T-helper 2 cell treated with Interferon-gamma antibody and Interleukin-4, amounts not matched to agents 5 μg/mL and 100 μg/mL, for 36 hours (primary cell): Measurements from ENCODE around the gene EFCAB13.
A peak's percentile ranks its signal among the peaks of the same experiment; 100 is the strongest.

Experiments
- DNase-seq: peaks from one replicate; pipeline ENCODE4 v3.0.0; 2021; ENCODE audit warnings: low spot score
- H3K27ac Mint-ChIP-seq: one replicate; pipeline ENCODE4 v1.8.0; 2021; ENCODE audit warnings: mild to moderate bottlenecking, mixed read lengths
- H3K27me3 Mint-ChIP-seq: one replicate; pipeline ENCODE4 v1.8.0; 2021; ENCODE audit warnings: low read depth, mixed read lengths
- H3K36me3 Mint-ChIP-seq: one replicate; pipeline ENCODE4 v1.8.0; 2021; ENCODE audit warnings: low read depth, mixed read lengths
- H3K4me1 Mint-ChIP-seq: one replicate; pipeline ENCODE4 v1.8.0; 2021; ENCODE audit warnings: low read depth, mixed read lengths
- H3K4me3 Mint-ChIP-seq: one replicate; pipeline ENCODE4 v1.8.0; 2022; ENCODE audit warnings: mild to moderate bottlenecking, moderate library complexity, mixed read lengths
- H3K9me3 Mint-ChIP-seq: one replicate; pipeline ENCODE4 v1.8.0; 2021; ENCODE audit warnings: mixed read lengths

EFCAB13 gene, protein sequence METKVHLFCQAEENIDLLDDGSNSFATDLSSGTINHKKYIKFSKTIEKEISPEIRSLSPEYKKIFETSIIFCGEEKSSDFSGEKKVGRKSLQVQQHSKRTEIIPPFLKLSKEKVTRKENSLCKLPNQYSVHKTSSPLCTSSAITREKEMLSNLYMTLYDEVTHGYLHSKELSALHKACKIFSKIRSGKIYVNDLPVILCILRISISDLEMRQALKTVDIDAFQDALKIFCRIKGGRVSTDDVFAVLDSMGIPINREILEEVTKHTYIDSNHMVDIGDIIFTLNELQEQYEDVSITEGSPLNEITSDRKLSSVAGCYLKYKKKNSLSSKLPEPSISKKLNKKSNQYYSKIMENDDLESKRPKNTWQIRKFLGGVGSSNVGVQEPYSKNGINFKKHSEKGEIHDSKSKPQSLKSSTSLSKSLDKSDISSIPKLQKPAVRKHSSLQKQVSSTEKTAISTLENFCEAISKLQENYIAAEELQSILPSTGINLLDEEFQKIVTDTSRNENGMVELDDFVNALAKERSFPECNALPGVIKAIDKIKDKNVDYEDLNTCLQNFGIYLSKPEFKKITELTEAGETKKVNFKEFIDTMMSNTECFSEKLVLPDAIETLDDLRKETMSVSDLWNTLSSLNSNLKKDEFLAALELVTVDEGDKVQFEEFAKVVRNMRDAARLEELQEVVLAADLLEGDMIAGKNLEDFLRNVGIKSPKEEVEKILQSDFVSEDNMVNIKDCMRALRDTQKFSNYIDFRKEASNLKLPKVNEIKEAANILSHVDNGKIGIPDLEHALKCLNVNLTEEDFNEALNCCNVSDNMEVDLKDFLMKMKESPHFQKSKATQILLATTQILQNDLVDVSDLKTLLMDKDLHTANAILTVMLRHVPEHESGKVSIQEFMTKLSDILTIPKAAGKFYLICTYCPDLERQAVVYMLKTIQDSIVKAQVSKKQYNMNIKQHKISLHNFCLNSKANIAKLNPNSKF

DNA sequence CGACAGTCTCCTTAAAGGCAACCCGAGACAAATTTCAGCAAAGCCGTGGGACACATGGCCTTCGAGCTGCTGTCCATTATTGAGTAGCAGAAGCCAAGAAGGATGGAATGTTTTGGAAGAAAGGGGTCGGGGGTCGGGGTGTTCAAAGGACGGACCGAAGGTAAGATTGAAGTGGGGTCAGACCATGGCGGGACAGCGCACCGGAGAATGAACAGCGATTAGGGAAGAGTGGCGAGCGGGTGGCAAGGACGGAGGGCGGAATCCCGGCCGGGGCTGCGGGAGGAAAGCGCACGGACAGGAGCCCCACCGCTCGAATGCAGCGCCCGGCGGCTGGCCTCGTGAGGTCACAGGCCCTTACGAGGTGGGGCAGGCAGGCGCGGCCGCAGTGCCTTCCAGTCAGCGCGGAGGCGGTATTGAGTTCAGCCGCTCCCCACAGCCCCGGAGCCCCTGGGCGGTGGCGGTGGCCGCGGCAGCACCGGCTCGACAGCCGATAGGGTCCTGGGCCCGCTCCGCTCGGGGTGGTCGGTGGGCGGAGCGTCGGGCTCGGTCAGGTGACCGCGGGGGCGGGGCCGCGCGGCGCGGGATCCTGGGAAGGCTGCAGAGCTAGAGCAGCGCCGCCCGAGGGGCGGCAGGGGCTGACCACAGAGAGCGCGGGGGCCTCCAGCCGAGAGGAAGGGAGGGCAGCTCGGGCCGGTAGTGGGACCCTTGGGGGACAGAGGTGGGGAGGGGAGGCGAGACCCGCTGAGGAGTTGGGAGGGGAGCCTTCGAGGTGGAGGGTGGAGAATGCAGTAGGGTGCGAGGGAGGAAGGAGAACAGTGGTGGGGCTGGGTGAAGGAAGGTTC lies at the start of gene EFCAB13:
EFCAB13 (plus strand) TSS at position 574 of the 842 bp plus-strand sequence. CDS start 4,399 bp downstream, outside the sequence.
- DNase-seq: peak; percentile 82
- Mint-ChIP-seq H3K27me3 (peaks cover 22% of the 10 kb centered on the region), H3K4me1 (peaks cover 12% of the 10 kb centered on the region), H3K27ac (peak within 1 kb of the TSS; percentile 95), H3K4me3 (peak within 1 kb of the TSS; percentile 96), H3K9me3 (peaks cover 5% of the 10 kb centered on the region), H3K36me3 (no peaks in the 10 kb centered on the region)

DNA sequence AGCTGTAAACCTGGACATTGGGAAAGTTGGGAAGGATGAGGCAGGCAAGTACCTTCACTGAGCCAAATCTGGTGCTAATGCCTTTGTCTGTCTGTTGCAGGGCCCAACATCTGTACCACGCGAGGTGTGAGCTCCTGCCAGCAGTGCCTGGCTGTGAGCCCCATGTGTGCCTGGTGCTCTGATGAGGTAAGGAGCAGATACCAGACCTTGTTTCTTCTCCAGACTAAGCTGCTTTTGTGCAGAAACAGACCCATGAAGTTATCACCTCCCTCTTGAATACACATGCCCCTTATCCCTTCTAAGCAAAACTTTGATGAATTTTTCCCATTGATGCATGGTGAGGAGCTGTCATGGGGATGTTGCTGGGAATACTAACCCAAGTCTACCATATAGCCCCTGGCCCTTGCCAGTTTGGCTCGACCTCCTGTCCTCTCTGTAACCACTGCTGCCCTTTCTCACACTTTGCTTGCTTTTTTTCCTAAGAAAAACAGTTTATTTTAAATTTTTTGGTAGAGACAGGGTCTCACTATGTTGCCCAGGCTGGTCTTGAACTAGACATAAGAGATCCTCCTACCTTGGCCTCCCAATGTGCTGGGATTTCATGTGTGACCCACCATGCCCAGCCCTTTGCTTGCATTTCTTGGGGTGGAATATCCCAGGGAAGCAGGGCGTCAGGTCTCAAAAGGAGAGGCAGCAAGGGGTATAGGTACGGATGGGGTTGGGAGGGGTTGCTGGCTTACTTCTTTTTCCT lies 49.3 kb upstream of the EFCAB13 start:
- no peak for DNase-seq
- Mint-ChIP-seq H3K27me3 (peaks cover 21% of the 10 kb centered on the region), H3K9me3 (peaks cover 1% of the 10 kb centered on the region), H3K4me3 (no peak overlapping the region), H3K27ac (no peak overlapping the region), H3K4me1 (peaks cover 5% of the 10 kb centered on the region), H3K36me3 (no peaks in the 10 kb centered on the region)

DNA sequence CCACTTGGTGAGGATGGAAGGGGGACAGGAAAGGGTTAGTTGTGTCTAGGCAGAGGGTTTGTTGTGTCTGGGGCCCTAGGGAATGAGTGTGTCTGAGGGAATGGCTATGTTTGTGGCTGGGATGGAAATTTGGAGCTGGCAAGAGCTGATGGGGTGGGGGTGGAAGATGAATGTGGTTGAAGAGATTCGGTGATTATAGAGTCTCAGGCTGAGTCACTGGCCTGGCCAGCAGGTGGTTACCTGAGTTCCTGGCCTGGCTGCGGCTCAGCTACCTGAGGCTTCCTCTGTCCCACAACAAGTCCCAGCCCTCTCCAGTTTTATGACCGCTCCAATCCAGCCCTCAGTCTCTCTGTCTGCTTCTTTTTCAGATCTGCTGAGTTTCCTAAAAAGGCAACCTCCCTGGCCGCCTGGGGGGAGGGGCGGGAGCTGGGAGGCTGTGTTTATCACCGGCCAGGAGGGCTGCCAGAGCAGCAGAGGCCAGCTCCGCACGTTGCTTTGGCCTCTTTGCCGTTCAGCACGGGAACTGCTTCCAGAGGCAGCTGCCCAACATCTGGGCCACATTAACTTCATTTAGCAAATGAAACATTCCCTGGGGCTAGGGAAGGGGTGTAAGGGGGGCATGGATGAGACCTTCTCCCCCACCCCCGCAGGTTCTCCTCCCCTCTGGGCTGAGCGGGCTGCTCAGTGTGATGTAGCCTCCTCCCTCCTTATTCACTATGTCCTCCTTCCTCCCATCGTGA lies 48.3 kb upstream of the EFCAB13 start:
- Mint-ChIP-seq H3K27me3 (peaks cover 15% of the 10 kb centered on the region), H3K27ac (no peak overlapping the region), H3K36me3 (no peaks in the 10 kb centered on the region), H3K9me3 (no peaks in the 10 kb centered on the region), H3K4me3 (no peak overlapping the region), H3K4me1 (peaks cover 5% of the 10 kb centered on the region)
- no peak for DNase-seq

DNA sequence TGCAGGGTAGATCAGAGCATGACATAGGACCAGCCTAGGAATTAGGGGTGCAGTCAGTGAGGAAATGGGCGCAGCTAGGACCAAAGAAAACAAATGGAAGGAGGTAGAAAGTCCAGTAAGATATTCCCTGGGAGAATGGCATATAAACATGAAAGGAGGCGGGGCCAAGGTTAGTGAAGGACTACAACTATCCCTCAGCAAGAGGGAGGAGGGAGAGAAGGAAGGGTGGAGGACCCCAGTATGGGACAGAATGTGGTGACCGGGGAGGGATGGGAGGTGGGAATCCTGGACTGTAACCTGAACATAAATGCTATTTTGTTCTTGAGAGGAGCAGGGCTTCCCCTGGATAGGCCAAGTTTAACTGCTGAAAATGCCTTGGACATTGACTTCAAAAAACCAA lies 47.3 kb upstream of the EFCAB13 start:
- no peaks in the 10 kb centered on the region for H3K9me3 Mint-ChIP-seq
- H3K27me3 Mint-ChIP-seq: peaks cover 9% of the 10 kb centered on the region
- peaks cover 5% of the 10 kb centered on the region for H3K4me1 Mint-ChIP-seq
- no peaks in the 10 kb centered on the region for H3K36me3 Mint-ChIP-seq
- no peak for DNase-seq
- no peak overlapping the region for H3K27ac Mint-ChIP-seq
- H3K4me3 Mint-ChIP-seq: no peak overlapping the region

DNA sequence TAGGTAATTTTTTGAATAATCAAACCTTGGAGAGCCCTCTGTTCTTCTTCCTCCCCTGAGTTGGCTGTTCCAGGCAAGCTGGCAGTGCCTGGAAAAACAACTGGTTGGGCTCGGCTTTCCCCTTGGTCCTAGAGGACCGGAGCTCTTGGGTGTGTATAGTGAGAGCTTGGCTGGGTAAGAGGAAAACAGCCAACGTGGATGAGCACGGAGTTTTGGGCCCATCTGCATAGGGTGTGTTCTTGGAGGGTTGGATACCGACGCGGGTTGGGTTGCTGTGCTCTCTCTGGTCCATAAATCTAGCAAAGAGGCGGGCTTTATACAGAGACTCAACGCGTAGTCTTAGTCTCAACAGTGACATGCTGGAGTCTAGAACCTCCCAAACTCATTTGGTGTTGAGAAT lies 46.9 kb upstream of the EFCAB13 start:
- H3K27me3 Mint-ChIP-seq: peaks cover 9% of the 10 kb centered on the region
- H3K4me3 Mint-ChIP-seq: no peak overlapping the region
- no peak overlapping the region for H3K27ac Mint-ChIP-seq
- H3K4me1 Mint-ChIP-seq: peaks cover 5% of the 10 kb centered on the region
- no peak for DNase-seq
- no peaks in the 10 kb centered on the region for H3K9me3 Mint-ChIP-seq
- no peaks in the 10 kb centered on the region for H3K36me3 Mint-ChIP-seq

DNA sequence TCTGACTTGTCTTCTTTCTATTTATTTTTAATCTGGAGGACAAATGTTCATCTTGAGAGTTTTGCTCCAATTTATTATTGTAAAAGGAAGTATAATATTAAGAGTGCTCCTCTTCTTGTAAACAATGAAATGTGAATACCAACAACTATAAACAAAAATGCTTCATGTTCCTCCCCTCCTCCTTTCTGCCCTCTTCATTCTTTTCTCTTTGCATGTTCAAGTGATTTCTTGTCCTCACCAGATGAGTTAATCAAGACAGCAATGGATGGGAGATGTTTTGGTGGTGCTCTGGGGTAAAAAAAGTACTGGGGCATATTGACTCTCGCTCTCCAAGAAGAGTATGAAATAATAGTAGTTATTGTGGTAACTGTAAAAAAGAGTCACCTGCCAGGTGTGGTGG lies 45.8 kb upstream of the EFCAB13 start:
- H3K9me3 Mint-ChIP-seq: no peaks in the 10 kb centered on the region
- no peaks in the 10 kb centered on the region for H3K36me3 Mint-ChIP-seq
- H3K4me1 Mint-ChIP-seq: peaks cover 5% of the 10 kb centered on the region
- H3K27ac Mint-ChIP-seq: no peak overlapping the region
- no peak overlapping the region for H3K4me3 Mint-ChIP-seq
- peaks cover 7% of the 10 kb centered on the region for H3K27me3 Mint-ChIP-seq
- no peak for DNase-seq

DNA sequence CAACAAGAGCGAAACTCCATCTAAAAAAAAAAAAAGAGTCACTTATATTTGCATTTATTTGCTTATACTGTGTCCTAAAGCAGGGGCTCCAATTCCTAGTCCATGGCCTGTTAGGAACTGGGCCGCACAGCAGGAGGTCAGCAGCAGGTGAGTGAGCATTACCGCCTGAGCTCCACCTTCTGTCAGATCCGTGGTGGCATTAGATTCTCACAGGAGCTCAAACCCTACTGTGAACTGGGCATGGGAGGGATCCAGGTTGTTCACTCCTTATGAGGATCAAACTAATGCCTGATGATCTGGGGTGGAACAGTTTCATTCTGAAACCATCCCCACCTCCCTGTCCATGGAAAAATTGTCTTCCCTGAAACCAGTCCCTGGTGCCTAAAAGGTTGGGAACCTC lies 45.2 kb upstream of the EFCAB13 start:
- H3K4me1 Mint-ChIP-seq: peaks cover 5% of the 10 kb centered on the region
- no peak for DNase-seq
- no peaks in the 10 kb centered on the region for H3K9me3 Mint-ChIP-seq
- no peak overlapping the region for H3K4me3 Mint-ChIP-seq
- H3K27ac Mint-ChIP-seq: no peak overlapping the region
- peaks cover 10% of the 10 kb centered on the region for H3K27me3 Mint-ChIP-seq
- no peaks in the 10 kb centered on the region for H3K36me3 Mint-ChIP-seq

DNA sequence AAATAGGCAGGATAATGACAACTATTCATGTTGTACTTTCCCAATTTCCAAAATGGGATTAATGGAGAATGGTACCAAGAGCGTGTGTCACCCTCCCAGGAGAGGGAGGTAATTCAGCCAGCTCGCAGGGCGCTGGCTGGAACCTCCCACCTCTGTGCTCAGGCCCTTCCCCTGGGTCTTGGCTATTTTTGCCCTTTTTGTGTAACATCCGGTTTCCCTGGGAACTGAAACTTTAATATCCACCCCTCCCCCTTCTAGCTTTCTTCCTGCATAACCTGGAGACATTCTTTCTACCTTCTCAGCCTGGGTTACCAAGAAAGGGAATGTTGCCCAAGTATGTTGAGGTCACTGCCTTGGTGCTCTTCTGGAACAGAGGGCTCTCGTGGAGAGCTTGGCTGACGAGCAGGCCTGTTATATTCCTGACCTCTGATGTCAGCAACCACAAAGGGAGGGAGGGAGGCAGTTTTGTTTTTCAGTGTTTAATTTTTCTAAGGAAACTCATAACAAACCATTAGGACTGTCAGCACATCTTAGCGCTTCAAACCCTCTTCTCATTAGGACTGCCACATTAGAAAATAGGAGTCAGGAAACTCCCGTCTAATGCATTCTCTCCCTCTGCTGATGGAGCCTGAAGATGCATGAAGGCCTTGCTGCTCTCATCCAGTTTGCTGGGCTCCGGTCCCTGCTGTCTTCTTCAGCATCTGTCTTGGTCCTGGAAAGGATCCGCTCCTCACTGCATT lies 44.5 kb upstream of the EFCAB13 start:
- DNase-seq: no peak
- Mint-ChIP-seq H3K4me3 (no peak overlapping the region), H3K27me3 (peaks cover 12% of the 10 kb centered on the region), H3K27ac (no peak overlapping the region), H3K4me1 (peaks cover 5% of the 10 kb centered on the region), H3K9me3 (no peaks in the 10 kb centered on the region), H3K36me3 (no peaks in the 10 kb centered on the region)

GRCh38 chr17:47280072-47280811 lies 43.5 kb upstream of the EFCAB13 start:
- Mint-ChIP-seq H3K27me3 (peaks cover 8% of the 10 kb centered on the region), H3K27ac (no peak overlapping the region), H3K36me3 (no peaks in the 10 kb centered on the region), H3K4me1 (peaks cover 5% of the 10 kb centered on the region), H3K4me3 (no peak overlapping the region), H3K9me3 (no peaks in the 10 kb centered on the region)
- DNase-seq: no peak

DNA sequence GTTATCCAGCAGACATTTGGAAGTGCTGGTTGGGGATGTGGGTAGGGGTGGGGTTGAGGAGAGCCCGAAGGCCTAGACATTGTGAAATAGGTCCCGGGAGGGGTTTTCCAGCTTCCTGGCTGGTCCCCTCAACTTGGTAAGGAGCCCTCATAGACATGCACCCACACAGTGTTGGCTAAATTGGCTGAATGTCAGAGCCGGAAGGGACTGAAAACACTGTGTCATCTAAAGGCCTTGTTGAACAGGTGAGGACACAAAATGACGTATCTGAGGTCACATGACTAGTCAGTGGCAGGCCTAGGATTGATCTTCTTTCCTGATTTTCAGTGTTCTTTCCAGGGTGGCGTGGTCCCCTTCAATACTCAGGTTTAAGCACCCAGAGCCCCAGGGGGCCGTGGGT lies 42.5 kb upstream of the EFCAB13 start:
- H3K36me3 Mint-ChIP-seq: no peaks in the 10 kb centered on the region
- peaks cover 7% of the 10 kb centered on the region for H3K4me1 Mint-ChIP-seq
- H3K9me3 Mint-ChIP-seq: no peaks in the 10 kb centered on the region
- no peak overlapping the region for H3K27ac Mint-ChIP-seq
- peaks cover 8% of the 10 kb centered on the region for H3K27me3 Mint-ChIP-seq
- DNase-seq: no peak
- H3K4me3 Mint-ChIP-seq: no peak overlapping the region

DNA sequence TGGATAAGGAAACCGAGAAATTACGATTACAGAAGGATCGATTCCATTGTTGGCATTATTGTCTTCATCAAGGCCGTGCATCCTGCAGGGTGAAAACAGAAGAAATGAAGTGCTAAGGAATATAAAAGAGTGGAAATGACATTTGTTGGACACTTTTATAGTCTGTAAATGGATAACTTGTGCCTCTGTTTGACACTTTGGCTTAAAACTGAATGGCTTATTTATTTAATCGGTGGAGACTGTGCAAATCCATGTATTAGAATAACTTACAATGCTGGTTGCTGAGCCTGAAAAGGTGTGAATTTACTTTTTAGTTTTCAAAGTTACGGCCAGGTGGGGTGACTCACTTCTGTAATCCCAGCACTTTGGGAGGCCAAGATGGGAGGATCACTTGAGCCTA lies 38.8 kb upstream of the EFCAB13 start:
- no peak for DNase-seq
- Mint-ChIP-seq H3K27me3 (peaks cover 10% of the 10 kb centered on the region), H3K4me3 (no peak overlapping the region), H3K36me3 (no peaks in the 10 kb centered on the region), H3K4me1 (peaks cover 6% of the 10 kb centered on the region), H3K9me3 (no peaks in the 10 kb centered on the region), H3K27ac (no peak overlapping the region)
